Type B pancreatic cell (in vitro differentiated cells): Measurements from ENCODE around the gene BGN. TPM values are rescaled to one million over a fixed set of nuclear protein-coding genes. Genes with fewer than 3 reads are reported as not detected.

Experiments
- DNase-seq: peaks from one replicate; pipeline ENCODE4 v3.0.0; 2021; ENCODE audit warnings: mixed read lengths; ENCODE audit not compliant: unreplicated experiment; ENCODE audit errors: extremely low spot score
- H3K27ac Mint-ChIP-seq: 2 replicates; pipeline ENCODE4 v1.8.0; 2021; ENCODE audit warnings: mild to moderate bottlenecking, mixed read lengths
- H3K27me3 Mint-ChIP-seq: 2 replicates; pipeline ENCODE4 v1.8.0; 2021; ENCODE audit warnings: mixed read lengths
- H3K36me3 Mint-ChIP-seq: 2 replicates; pipeline ENCODE4 v1.8.0; 2021; ENCODE audit warnings: mixed read lengths
- H3K4me1 Mint-ChIP-seq: one replicate; pipeline ENCODE4 v1.8.0; 2021; ENCODE audit warnings: mixed read lengths; ENCODE audit not compliant: unreplicated experiment
- H3K4me3 Mint-ChIP-seq: 2 replicates; pipeline ENCODE4 v1.8.0; 2021; ENCODE audit warnings: mild to moderate bottlenecking, mixed read lengths
- H3K9me3 Mint-ChIP-seq: 2 replicates; pipeline ENCODE4 v1.8.0; 2021; ENCODE audit warnings: mixed read lengths
- CTCF ChIP-seq: fragments of 200-600 bp; sonication (generic); conservative IDR thresholded peaks from 2 replicates; pipeline ENCODE4 v1.5.0; 2021; ENCODE audit warnings: antibody characterized with exemption, mild to moderate bottlenecking
- total RNA-seq: library from RNA; stranded (reverse); gene quantifications from 2 replicates; pipeline ENCODE4 v1.2.1, GENCODE V29; 2021; ENCODE audit warnings: low replicate concordance

Gene BGN
- total RNA-seq, 1 donor from 2014 or later: 29.6 TPM

GRCh38 chrX:153526042-153526441 is 31.3 kb downstream of the BGN start:
- Mint-ChIP-seq H3K9me3 (no peaks in the 10 kb centered on the region), H3K4me1 (no peaks in the 10 kb centered on the region), H3K27me3 (peaks cover 9% of the 10 kb centered on the region), H3K36me3 (no peaks in the 10 kb centered on the region), H3K4me3 (no peak overlapping the region), H3K27ac (no peak overlapping the region)
- no peak for DNase-seq
- no peak for TF ChIP-seq CTCF

- no peaks in the 10 kb centered on the region for H3K9me3 Mint-ChIP-seq
- no peak overlapping the region for H3K4me3 Mint-ChIP-seq
- TF ChIP-seq CTCF: no peak
- no peak overlapping the region for H3K27ac Mint-ChIP-seq
- DNase-seq: no peak
- H3K36me3 Mint-ChIP-seq: no peaks in the 10 kb centered on the region
- H3K27me3 Mint-ChIP-seq: peaks cover 5% of the 10 kb centered on the region
- no peaks in the 10 kb centered on the region for H3K4me1 Mint-ChIP-seq
Observed at GRCh38 chrX:153526801-153527200, 32.0 kb downstream of the BGN start.

GRCh38 chrX:153527208-153527607 is 32.4 kb downstream of the BGN start:
- H3K9me3 Mint-ChIP-seq: no peaks in the 10 kb centered on the region
- H3K4me3 Mint-ChIP-seq: no peak overlapping the region
- H3K27me3 Mint-ChIP-seq: peaks cover 2% of the 10 kb centered on the region
- H3K4me1 Mint-ChIP-seq: no peaks in the 10 kb centered on the region
- no peaks in the 10 kb centered on the region for H3K36me3 Mint-ChIP-seq
- no peak overlapping the region for H3K27ac Mint-ChIP-seq
- no peak for TF ChIP-seq CTCF
- no peak for DNase-seq

- DNase-seq: no peak
- TF ChIP-seq CTCF: no peak
- H3K9me3 Mint-ChIP-seq: no peaks in the 10 kb centered on the region
- H3K36me3 Mint-ChIP-seq: no peaks in the 10 kb centered on the region
- H3K4me3 Mint-ChIP-seq: no peak overlapping the region
- H3K27me3 Mint-ChIP-seq: peaks cover 2% of the 10 kb centered on the region
- no peak overlapping the region for H3K27ac Mint-ChIP-seq
- H3K4me1 Mint-ChIP-seq: no peaks in the 10 kb centered on the region
Observed at GRCh38 chrX:153530411-153531129, 35.8 kb downstream of the BGN start.

- H3K9me3 Mint-ChIP-seq: no peaks in the 10 kb centered on the region
Observed at GRCh38 chrX:153533091-153533490, 38.3 kb downstream of the BGN start.

More at GRCh38 chrX:153533091-153533490, 38.3 kb downstream of the BGN start:
- H3K36me3 Mint-ChIP-seq: no peaks in the 10 kb centered on the region
- no peak overlapping the region for H3K4me3 Mint-ChIP-seq
- no peaks in the 10 kb centered on the region for H3K4me1 Mint-ChIP-seq
- peaks cover 2% of the 10 kb centered on the region for H3K27me3 Mint-ChIP-seq
- H3K27ac Mint-ChIP-seq: no peak overlapping the region
- no peak for DNase-seq
- no peak for TF ChIP-seq CTCF
